Small intestine (tissue), 7 donors: ENCODE results near the gene WDR73. TPM values are rescaled to one million over a fixed set of nuclear protein-coding genes. Genes with fewer than 3 reads are reported as not detected.
A peak's percentile ranks its signal among the peaks of the same experiment; 100 is the strongest.
"Not testable (repeated sequence)": the region's sequence is repeated elsewhere in the genome, so short reads cannot be mapped to it uniquely, and the experiment has no call there.

ENCODE experiments used
- DNase-seq, 2 donors: peaks; one replicate each; pipeline versions ENCODE4 v3.0.0 to v3.0.0-alpha.2; 2013
- FAIRE-seq: peaks from 2 replicates; lab custom pipeline; 2012; peaks lifted over from hg19 to GRCh38; lab: Jason Lieb, UNC
- H3K27ac ChIP-seq, 3 donors: one replicate each; pipeline ENCODE4 v1.5.1; 2013; ENCODE audit warnings: low read length in 2 of 3, mild to moderate bottlenecking in 2 of 3, control low read depth in 1 of 3, inconsistent platforms in 1 of 3, low read depth in 1 of 3, moderate library complexity in 1 of 3
- H3K27me3 ChIP-seq, 3 donors: one replicate each; pipeline ENCODE4 v1.6.1; 2013; ENCODE audit warnings: low read length in 3 of 3, inconsistent platforms in 1 of 3; ENCODE audit not compliant: control insufficient read depth in 3 of 3, insufficient read depth in 3 of 3
- H3K36me3 ChIP-seq, 3 donors: one replicate each; pipeline ENCODE4 v1.6.1; 2013; ENCODE audit warnings: low read length in 3 of 3, inconsistent platforms in 1 of 3, low read depth in 1 of 3, mild to moderate bottlenecking in 1 of 3, moderate library complexity in 1 of 3; ENCODE audit not compliant: control insufficient read depth in 3 of 3, insufficient read depth in 2 of 3
- H3K4me1 ChIP-seq, 3 donors: one replicate each; pipeline ENCODE4 v1.6.1; 2013; ENCODE audit warnings: low read length in 2 of 3, inconsistent platforms in 1 of 3, low read depth in 1 of 3, mild to moderate bottlenecking in 1 of 3, moderate library complexity in 1 of 3; ENCODE audit not compliant: control insufficient read depth in 3 of 3, insufficient read depth in 2 of 3
- H3K4me3 ChIP-seq, 3 donors: one replicate each; pipeline ENCODE4 v1.5.1; 2013; ENCODE audit warnings: low read length in 3 of 3, control low read depth in 1 of 3, inconsistent platforms in 1 of 3, low read depth in 1 of 3, mild to moderate bottlenecking in 1 of 3, moderate library complexity in 1 of 3
- H3K9me3 ChIP-seq, 2 donors: one replicate each; pipeline ENCODE4 v1.6.1; 2013; ENCODE audit warnings: low read depth in 1 of 2, low read length in 1 of 2; ENCODE audit not compliant: control insufficient read depth in 2 of 2, insufficient read depth in 1 of 2
- WGBS, 3 donors: extraction: QIAGEN DNeasy Blood & Tissue Kit; methylation state at CpG; one replicate each; pipeline ENCODE4 v1.1.7; 2013; 5-methylcytosine and 5-hydroxymethylcytosine counted together
- polyA plus RNA-seq, 4 donors: library from polyadenylated mRNA; stranded (reverse) in 3 of 4; unstranded in 1 of 4; fragments of 200-250 nt in 3 of 4; fragments of 120-200 nt in 1 of 4; gene quantifications; one replicate each; pipeline versions ENCODE4 v1.2.1 to v1.2.3, GENCODE V29; 2013
- donor health status: healthy with polysubstance abuse.
- donor health status: control.
- donor health status: control.
- donor health status: Bipolar disorder and iron deficiency.
- donor health status: healthy.

Gene WDR73
- polyA plus RNA-seq, 4 donors = 6.3 to 29.4 (median 10.7) TPM

DNA sequence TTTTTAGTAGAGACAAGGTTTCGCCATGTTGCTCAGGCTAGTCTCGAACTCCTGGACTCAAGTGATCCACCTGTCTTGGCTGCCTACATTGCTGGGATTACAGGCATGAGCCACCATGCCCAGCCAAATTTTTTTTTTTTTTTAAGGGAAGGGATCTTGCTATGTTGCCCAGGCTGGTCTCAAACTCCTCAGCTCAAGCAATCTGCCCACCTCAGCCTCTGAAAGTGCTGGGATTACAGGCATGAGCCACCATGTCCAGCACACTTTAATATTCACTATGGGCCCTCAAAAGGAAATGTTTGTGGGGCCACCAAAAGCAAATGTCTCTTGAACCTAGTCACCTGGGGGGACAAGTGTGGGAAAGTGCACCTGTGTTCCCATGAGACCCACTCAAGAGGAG is 11.4 kb downstream of the WDR73 start:
- H3K9me3 ChIP-seq, H3K4me3 ChIP-seq, H3K27ac ChIP-seq, H3K27me3 ChIP-seq, FAIRE-seq, H3K4me1 ChIP-seq, DNase-seq: not testable (repeated sequence)
- H3K36me3 ChIP-seq = peaks cover 14 to 81% (median 28%) of the 10 kb centered on the region in 3 donors
- WGBS, 3 donors = 57 to 86% (median 80%) methylated on average over 2 of the region's 2 CpGs

DNA sequence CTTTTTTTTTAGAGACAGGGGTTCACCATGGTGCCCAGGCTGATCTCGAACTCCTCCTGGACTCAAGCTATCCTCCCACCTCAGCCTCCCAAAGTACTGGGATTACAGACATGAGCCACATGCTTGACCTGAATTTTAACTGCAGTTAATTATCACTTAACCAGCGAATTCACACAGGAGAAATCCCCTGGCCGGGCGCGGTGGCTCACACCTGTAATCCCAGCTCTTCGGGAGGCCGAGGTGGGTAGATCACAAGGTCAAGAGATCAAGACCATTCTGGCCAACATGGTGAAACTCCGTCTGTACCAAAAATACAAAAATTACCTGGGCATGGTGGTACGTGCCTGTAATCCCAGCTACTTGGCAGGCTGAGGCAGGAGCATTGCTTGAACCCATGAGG is 12.2 kb downstream of the WDR73 start:
- WGBS, 3 donors = 93 to 94% (median 93%) methylated on average over 9 of the region's 9 CpGs
- not testable (repeated sequence) for H3K4me1 ChIP-seq, H3K27me3 ChIP-seq, H3K27ac ChIP-seq, H3K9me3 ChIP-seq, DNase-seq, FAIRE-seq, H3K4me3 ChIP-seq
- peaks cover 13 to 79% (median 26%) of the 10 kb centered on the region in 3 donors for H3K36me3 ChIP-seq

DNA sequence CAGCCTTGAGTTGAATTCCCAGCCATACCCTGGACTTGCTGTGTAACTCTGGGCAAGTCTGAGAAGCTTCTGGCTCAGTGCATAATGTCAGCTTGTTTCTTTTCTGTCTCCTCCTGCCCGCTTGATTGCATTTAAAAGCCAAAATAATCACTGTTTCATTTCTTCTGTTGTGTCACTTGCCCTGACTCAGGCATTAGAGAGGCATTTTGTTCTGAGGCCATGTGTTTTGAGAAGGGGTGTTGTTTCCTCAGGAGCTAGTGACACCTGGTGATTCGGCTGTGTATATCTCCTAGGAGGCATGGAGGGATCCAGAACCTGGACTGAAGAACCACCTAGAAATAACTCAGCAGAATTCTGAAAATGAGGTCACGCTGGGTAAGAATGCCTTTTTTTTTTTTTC is 16.0 kb downstream of the WDR73 start:
- DNase-seq (peak in 1 of 2 donors; percentile 33), FAIRE-seq (no peak)
- no peaks in the 10 kb centered on the region for H3K4me1 ChIP-seq
- no peaks in the 10 kb centered on the region for H3K9me3 ChIP-seq
- peaks cover 9 to 55% (median 19%) of the 10 kb centered on the region in 3 donors for H3K36me3 ChIP-seq
- WGBS, 3 donors = 62 to 78% (median 63%) methylated on average over 3 of the region's 3 CpGs
- H3K27me3 ChIP-seq = no peaks in the 10 kb centered on the region
- no peak overlapping the region for H3K27ac ChIP-seq
- H3K4me3 ChIP-seq = no peak overlapping the region

DNA sequence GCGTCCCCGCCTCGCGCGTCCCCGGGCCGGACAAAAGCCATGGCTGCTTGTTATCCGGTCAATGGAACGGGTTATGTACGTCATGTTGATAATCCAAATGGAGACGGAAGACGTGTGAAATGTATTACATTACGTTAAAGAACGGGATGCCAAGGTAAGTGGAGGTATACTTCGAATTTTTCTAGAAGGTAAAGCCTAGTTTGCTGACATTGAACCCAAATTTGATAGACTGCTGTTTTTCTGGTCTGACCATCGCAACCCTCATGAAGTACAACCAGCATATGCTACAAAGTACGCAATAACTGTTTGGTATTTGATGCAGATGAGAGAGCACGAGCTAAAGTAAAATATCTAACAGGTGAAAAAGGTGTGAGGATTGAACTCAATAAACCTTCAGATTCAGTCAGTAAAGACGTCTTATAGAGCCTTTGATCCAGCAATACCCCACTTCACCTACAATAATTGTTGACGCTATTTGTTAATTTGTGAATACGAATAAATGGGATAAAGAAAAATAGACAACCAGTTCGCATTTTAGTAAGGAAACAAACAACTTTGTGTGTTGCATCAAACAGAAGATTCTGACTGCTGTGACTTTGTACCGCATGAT is 19.8 kb downstream of the WDR73 start:
- FAIRE-seq = no peak
- no peak for DNase-seq
- Histone ChIP-seq H3K27ac (peak overlapping the region; percentile 63 to 97 (median 96)), H3K4me1 (peaks cover 2 to 15% (median 9%) of the 10 kb centered on the region in 3 donors), H3K4me3 (peak overlapping the region; percentile 59 to 77 (median 68)), H3K9me3 (no peaks in the 10 kb centered on the region), H3K36me3 (peaks cover 0 to 22% (median 2%) of the 10 kb centered on the region in 3 donors), H3K27me3 (no peaks in the 10 kb centered on the region)
- WGBS, 3 donors = 23 to 34% (median 27%) methylated on average over 23 of the region's 23 CpGs

DNA sequence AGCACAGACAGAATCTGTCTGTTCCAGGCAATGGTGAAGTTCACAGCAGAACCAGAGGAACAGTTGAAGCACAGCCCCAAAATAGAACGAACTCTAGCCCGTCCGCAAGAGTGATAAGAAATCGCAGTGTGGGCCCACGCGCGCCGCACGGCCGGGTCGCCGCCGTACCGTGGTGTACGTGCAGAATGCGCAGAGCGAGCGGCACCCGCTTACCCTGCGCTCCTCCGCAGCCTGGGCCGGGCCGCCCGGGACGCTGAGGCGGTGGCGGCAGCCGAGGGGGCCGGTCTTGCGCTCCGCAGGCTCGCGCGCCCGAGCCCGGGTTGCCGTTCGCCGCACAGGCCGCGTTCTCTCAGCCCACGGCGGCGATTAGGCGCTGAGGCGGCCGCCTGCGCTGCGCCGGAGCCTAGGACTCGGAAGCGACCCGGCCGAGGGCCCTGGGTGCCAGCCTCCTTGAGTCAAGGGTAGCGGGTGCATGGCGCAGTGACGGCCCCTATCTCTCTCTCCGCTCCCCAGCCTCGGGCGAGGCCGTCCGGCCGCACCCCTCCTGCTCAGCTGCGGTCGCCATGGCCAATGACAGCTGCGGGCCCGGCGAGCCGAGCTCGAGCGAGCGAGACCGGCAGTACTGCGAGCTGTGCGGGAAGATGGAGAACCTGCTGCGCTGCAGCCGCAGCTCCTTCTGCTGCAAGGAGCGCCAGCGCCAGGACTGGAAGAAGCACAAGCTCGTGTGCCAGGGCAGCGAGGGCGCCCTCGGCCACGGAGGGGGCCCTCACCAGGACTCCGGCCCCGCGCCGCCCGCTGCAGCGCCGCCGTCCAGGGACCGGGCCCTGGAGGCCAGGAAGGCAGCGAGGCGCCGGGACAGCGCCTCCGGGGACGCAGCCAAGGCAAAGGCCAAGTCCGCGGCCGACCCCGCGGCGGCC is 20.5 kb downstream of the WDR73 start:
- DNase-seq (peak; percentile 80 to 91), FAIRE-seq (no peak)
- Histone ChIP-seq H3K27ac (peak overlapping the region; percentile 94 to 97 (median 96)), H3K9me3 (no peaks in the 10 kb centered on the region), H3K36me3 (peaks cover 0 to 21% (median 0%) of the 10 kb centered on the region in 3 donors), H3K4me3 (peak overlapping the region; percentile 59 to 77 (median 68)), H3K4me1 (peaks cover 2 to 15% (median 9%) of the 10 kb centered on the region in 3 donors), H3K27me3 (no peaks in the 10 kb centered on the region)
- WGBS, 3 donors = 0 to 1% (median 1%) methylated on average over 90 to 105 of the region's 105 CpGs

DNA sequence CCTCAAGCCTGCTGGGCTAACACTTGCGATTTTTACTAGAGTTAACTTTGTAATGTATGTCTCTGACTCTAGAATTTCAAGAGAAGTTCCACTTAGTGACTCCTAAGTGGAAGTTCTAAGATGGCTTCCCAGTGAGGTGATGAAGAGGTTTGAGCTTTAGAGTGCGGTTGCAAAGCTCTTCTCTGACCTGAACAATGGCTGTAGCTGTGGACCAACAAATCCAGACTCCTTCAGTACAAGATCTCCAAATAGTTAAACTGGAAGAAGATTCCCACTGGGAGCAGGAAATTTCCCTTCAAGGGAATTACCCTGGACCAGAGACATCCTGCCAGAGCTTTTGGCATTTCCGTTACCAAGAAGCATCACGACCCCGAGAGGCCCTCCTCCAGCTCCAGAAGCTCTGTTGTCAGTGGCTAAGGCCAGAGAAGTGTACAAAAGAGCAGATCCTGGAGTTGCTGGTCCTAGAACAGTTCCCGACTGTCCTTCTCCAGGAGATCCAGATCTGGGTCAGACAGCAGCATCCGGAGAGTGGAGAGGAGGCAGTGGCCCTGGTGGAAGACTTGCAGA is 22.3 kb downstream of the WDR73 start:
- no peaks in the 10 kb centered on the region for H3K9me3 ChIP-seq
- 34 to 48% (median 38%) methylated on average over 7 of the region's 7 CpGs for WGBS, 3 donors
- FAIRE-seq (no peak), DNase-seq (no peak)
- peak overlapping the region; percentile 58 to 91 (median 71) for H3K27ac ChIP-seq
- peaks cover 0 to 10% (median 0%) of the 10 kb centered on the region in 3 donors for H3K36me3 ChIP-seq
- H3K27me3 ChIP-seq = no peaks in the 10 kb centered on the region
- peak overlapping the region; percentile 48 to 59 (median 57) for H3K4me3 ChIP-seq
- H3K4me1 ChIP-seq = peaks cover 2 to 15% (median 9%) of the 10 kb centered on the region in 3 donors

DNA sequence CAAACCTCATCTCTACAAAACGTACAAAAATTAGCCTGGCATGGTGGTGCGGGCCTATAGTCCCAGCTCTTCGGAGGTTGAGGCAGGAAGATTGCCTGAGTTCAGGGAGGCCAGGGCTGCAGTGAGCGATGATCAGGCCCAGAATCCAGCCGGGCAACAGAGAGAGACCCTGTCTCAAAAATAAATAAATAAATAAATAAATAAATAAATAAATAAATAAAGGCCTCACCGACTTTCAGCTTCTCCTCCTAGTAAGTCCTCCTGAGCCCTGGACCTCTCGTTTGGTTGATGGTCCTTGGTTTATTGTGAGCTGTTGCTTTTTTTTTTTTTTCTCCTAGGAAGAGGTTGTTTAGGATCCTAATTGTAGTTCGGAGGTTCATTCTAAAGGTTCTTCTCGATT is 25.1 kb downstream of the WDR73 start:
- FAIRE-seq = no peak
- H3K36me3 ChIP-seq = peaks cover 0 to 8% (median 0%) of the 10 kb centered on the region in 3 donors
- 85 to 92% (median 91%) methylated on average over 9 of the region's 9 CpGs for WGBS, 3 donors

DNA sequence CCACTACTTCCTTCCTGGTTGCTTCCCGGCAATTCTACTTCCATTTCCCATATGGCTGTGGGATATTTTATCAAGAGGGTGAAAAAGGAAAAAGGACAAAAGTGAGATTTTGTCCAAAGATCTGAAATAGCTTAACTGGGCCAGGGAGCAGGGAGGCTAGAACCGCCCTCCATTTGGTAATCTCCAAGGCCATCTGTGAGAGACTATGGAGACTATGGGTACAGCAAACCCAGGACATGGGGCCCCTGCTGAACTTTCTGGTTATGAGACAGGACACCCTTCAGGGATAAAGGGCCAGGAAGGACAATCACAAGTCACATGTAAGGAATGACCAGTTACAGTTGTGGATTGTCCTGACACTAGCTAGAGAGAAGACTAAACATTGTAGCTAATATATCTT is 29.0 kb downstream of the WDR73 start:
- DNase-seq = no peak
- peaks cover 4 to 39% (median 5%) of the 10 kb centered on the region in 3 donors for H3K36me3 ChIP-seq
- no peaks in the 10 kb centered on the region for H3K27me3 ChIP-seq
- FAIRE-seq = no peak
- no peak overlapping the region for H3K4me3 ChIP-seq
- peaks cover 4 to 24% of the 10 kb centered on the region in 2 donors for H3K9me3 ChIP-seq
- H3K27ac ChIP-seq = no peak overlapping the region
- H3K4me1 ChIP-seq = no peaks in the 10 kb centered on the region
- WGBS, 3 donors = 84 to 87% (median 86%) methylated on average over 2 of the region's 2 CpGs

More for the DNA sequence above, 25.1 kb downstream of the WDR73 start:
- H3K9me3 ChIP-seq = no peaks in the 10 kb centered on the region
- no peak for DNase-seq
- H3K4me1 ChIP-seq = peaks cover 2 to 15% (median 9%) of the 10 kb centered on the region in 3 donors
- no peak overlapping the region for H3K4me3 ChIP-seq
- no peak overlapping the region for H3K27ac ChIP-seq
- H3K27me3 ChIP-seq = no peaks in the 10 kb centered on the region
